OCI-LY7 (cell line): ENCODE data around the gene ELF4. TPM values are rescaled to one million over a fixed set of nuclear protein-coding genes. Genes with fewer than 3 reads are reported as not detected.
A peak's percentile ranks its signal among the peaks of the same experiment; 100 is the strongest.

ENCODE experiments used
- BruUV-seq: library from RNA; stranded (reverse); fragments of 400-500 nt; replicated peaks from 2 replicates; lab custom pipeline; 2021; lab: Mats Ljungman, UMichigan
- CTCF ChIA-PET: fragments of 300-600 bp; sonication (Branson Sonifier 250); formaldehyde crosslinking; loops from one replicate; lab custom pipeline; 2022; ENCODE audit warnings: antibody characterized with exemption; ENCODE audit not compliant: unreplicated experiment; lab: Charles Lee
- POLR2A ChIA-PET: fragments of 300-600 bp; sonication (Branson Sonifier 250); formaldehyde crosslinking; loops from one replicate; lab custom pipeline; 2022; ENCODE audit warnings: antibody characterized with exemption; lab: Charles Lee
- DNase-seq: peaks from one replicate; pipeline ENCODE4 v3.0.0-alpha.2; 2015; ENCODE audit warnings: low spot score
- H2AFZ ChIP-seq: fragments of 200-600 bp; sonication (generic), shearing (Covaris generic); 2 replicates; pipeline ENCODE4 v1.6.1; 2014; ENCODE audit warnings: mild to moderate bottlenecking, antibody characterized with exemption, low read length, moderate library complexity
- H3K27ac ChIP-seq: fragments of 200-600 bp; sonication (generic); 2 replicates; pipeline ENCODE4 v1.5.1; 2014; ENCODE audit warnings: mixed run types, low read depth, mild to moderate bottlenecking, moderate library complexity, low read length, inconsistent platforms; ENCODE audit not compliant: poor library complexity, severe bottlenecking
- H3K36me3 ChIP-seq: fragments of 200-600 bp; sonication (generic); 2 replicates; pipeline ENCODE4 v1.6.1; 2014; ENCODE audit warnings: mild to moderate bottlenecking, antibody characterized with exemption, low read length, moderate library complexity, mixed read lengths; ENCODE audit not compliant: insufficient read depth
- H3K4me1 ChIP-seq: fragments of 200-600 bp; sonication (generic); 2 replicates; pipeline ENCODE4 v1.5.1; 2014; ENCODE audit warnings: mild to moderate bottlenecking, low read length; ENCODE audit not compliant: insufficient read depth, poor library complexity, severe bottlenecking
- H3K4me2 ChIP-seq: fragments of 200-600 bp; sonication (generic); 2 replicates; pipeline ENCODE4 v1.6.1; 2014; ENCODE audit warnings: mild to moderate bottlenecking, low read length
- H3K4me3 ChIP-seq: fragments of 200-600 bp; sonication (generic); 2 replicates; pipeline ENCODE4 v1.5.1; 2014; ENCODE audit warnings: mild to moderate bottlenecking, low read depth, low read length; ENCODE audit not compliant: poor library complexity, severe bottlenecking
- H3K79me2 ChIP-seq: fragments of 200-600 bp; sonication (generic); 2 replicates; pipeline ENCODE4 v1.6.1; 2016; ENCODE audit warnings: low read depth, mild to moderate bottlenecking, low read length, moderate library complexity, mixed read lengths; ENCODE audit not compliant: insufficient read depth
- H3K9me2 ChIP-seq: fragments of 200-600 bp; sonication (generic); 2 replicates; pipeline ENCODE4 v1.6.1; 2016; ENCODE audit warnings: mild to moderate bottlenecking, low read length, mixed read lengths; ENCODE audit not compliant: insufficient read depth
- H3K9me3 ChIP-seq: fragments of 200-600 bp; sonication (generic); 2 replicates; pipeline ENCODE4 v1.6.1; 2014; ENCODE audit warnings: mild to moderate bottlenecking, mixed run types, low read length, mixed read lengths
- H4K20me1 ChIP-seq: fragments of 200-600 bp; sonication (generic); 2 replicates; pipeline ENCODE4 v1.6.1; 2014; ENCODE audit warnings: mild to moderate bottlenecking, antibody characterized with exemption, low read length, moderate library complexity, mixed read lengths; ENCODE audit not compliant: insufficient read depth
- EZH2phosphoT487 ChIP-seq: fragments of 200-600 bp; sonication (generic); IDR thresholded peaks from 2 replicates; pipeline ENCODE4 v1.6.1; 2018; ENCODE audit warnings: low read depth, borderline replicate concordance, mild to moderate bottlenecking, mixed run types, antibody characterized with exemption, low read length, moderate library complexity, mixed read lengths
- intact Hi-C: fragments of 100-400 bp; cut with micrococcal nuclease; formaldehyde crosslinking; loops from one replicate; pipeline ENCODE4 v1.10.0; 2022; ENCODE audit not compliant: unreplicated experiment
- total RNA-seq, 2 experiments: library from RNA; depleted of rRNA in 1 of 2; stranded (reverse); fragments of >200 nt in 1 of 2; shearing (Covaris generic) in 1 of 2; gene quantifications; 2 replicates each; pipeline ENCODE4 v1.2.3, GENCODE V29; 2014 to 2022
- TF ChIP-seq, protein P1 (sequence below): fragments of 200-600 bp; sonication (generic); conservative IDR thresholded peaks from 2 replicates; pipeline ENCODE4 v1.5.1; 2014; ENCODE audit warnings: mild to moderate bottlenecking, antibody characterized with exemption, low read length, moderate library complexity, mixed read lengths

The ELF4 gene
- total RNA-seq, 2 experiments from 2014 or later, result 15.0 to 27.3 TPM

GRCh38 chrX:130121505-130121800, 11.2 kb upstream of the ELF4 start:
- H3K36me3 ChIP-seq, result no peaks in the 10 kb centered on the region
- H3K9me3 ChIP-seq, result no peaks in the 10 kb centered on the region
- TF ChIP-seq, protein P1, sequence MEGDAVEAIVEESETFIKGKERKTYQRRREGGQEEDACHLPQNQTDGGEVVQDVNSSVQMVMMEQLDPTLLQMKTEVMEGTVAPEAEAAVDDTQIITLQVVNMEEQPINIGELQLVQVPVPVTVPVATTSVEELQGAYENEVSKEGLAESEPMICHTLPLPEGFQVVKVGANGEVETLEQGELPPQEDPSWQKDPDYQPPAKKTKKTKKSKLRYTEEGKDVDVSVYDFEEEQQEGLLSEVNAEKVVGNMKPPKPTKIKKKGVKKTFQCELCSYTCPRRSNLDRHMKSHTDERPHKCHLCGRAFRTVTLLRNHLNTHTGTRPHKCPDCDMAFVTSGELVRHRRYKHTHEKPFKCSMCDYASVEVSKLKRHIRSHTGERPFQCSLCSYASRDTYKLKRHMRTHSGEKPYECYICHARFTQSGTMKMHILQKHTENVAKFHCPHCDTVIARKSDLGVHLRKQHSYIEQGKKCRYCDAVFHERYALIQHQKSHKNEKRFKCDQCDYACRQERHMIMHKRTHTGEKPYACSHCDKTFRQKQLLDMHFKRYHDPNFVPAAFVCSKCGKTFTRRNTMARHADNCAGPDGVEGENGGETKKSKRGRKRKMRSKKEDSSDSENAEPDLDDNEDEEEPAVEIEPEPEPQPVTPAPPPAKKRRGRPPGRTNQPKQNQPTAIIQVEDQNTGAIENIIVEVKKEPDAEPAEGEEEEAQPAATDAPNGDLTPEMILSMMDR, result no peak
- TF ChIP-seq EZH2phosphoT487, result no peak
- no peak for DNase-seq
- H3K4me1 ChIP-seq, result peaks cover 13% of the 10 kb centered on the region
- no peaks in the 10 kb centered on the region for H3K9me2 ChIP-seq
- no peaks in the 10 kb centered on the region for H3K79me2 ChIP-seq
- POLR2A ChIA-PET, result interaction anchor here (1.0 to 1.6 kb wide), 3 partner anchors 37 to 42 kb away, joined by 3 to 4 read pairs (median 4); no protein-coding TSS in a partner anchor
- no peak overlapping the region for H3K4me2 ChIP-seq
- CTCF ChIA-PET, result no interaction called here
- no peaks in the 10 kb centered on the region for H4K20me1 ChIP-seq
- H3K27ac ChIP-seq, result no peak overlapping the region
- no peak overlapping the region for H3K4me3 ChIP-seq
- H2AFZ ChIP-seq, result no peak overlapping the region
- BruUV-seq, result no TSS peak
- intact Hi-C loops, result loop anchor here (2.0 kb wide), 1 partner anchor 71 kb away; no protein-coding TSS in a partner anchor

GRCh38 chrX:130120746-130121504, 10.6 kb upstream of the ELF4 start:
- POLR2A ChIA-PET, result interaction anchor here (1.0 to 1.6 kb wide), 3 partner anchors 37 to 41 kb away, joined by 3 to 4 read pairs (median 4); no protein-coding TSS in a partner anchor
- Histone ChIP-seq H3K36me3 (no peaks in the 10 kb centered on the region), H3K9me3 (no peaks in the 10 kb centered on the region), H3K9me2 (no peaks in the 10 kb centered on the region), H3K79me2 (no peaks in the 10 kb centered on the region), H3K4me3 (peak overlapping the region; percentile 59), H4K20me1 (no peaks in the 10 kb centered on the region), H2AFZ (peak overlapping the region; percentile 58), H3K4me1 (peaks cover 13% of the 10 kb centered on the region), H3K4me2 (peak overlapping the region; percentile 76), H3K27ac (no peak overlapping the region)
- CTCF ChIA-PET, result no interaction called here
- DNase-seq, result peak; percentile 56
- TF ChIP-seq, protein P1, result peak; percentile 74
- TF ChIP-seq EZH2phosphoT487, result no peak
- intact Hi-C loops, result loop anchor here (1.0 to 2.0 kb wide), 2 partner anchors 41 to 72 kb away; no protein-coding TSS in a partner anchor
- BruUV-seq, result no TSS peak

GRCh38 chrX:130120321-130120731, 10.0 kb upstream of the ELF4 start:
- DNase-seq, result peak; percentile 16
- Histone ChIP-seq H3K9me3 (no peaks in the 10 kb centered on the region), H3K27ac (no peak overlapping the region), H3K9me2 (no peaks in the 10 kb centered on the region), H3K4me3 (peak overlapping the region; percentile 59), H3K36me3 (no peaks in the 10 kb centered on the region), H3K4me1 (peaks cover 13% of the 10 kb centered on the region), H2AFZ (peak overlapping the region; percentile 58), H4K20me1 (no peaks in the 10 kb centered on the region), H3K4me2 (peak overlapping the region; percentile 76), H3K79me2 (no peaks in the 10 kb centered on the region)
- POLR2A ChIA-PET, result interaction anchor here (1.0 to 1.6 kb wide), 2 partner anchors 38 to 41 kb away, joined by 4 read pairs; no protein-coding TSS in a partner anchor
- intact Hi-C loops, result loop anchor here (1.0 to 2.0 kb wide), 2 partner anchors 40 to 72 kb away; no protein-coding TSS in a partner anchor
- no TSS peak for BruUV-seq
- CTCF ChIA-PET, result no interaction called here
- no peak for TF ChIP-seq EZH2phosphoT487
- TF ChIP-seq, protein P1, result no peak
